CD4-positive, alpha-beta T cell treated with Interferon alpha-2 for 1 hour (primary cell): ENCODE data around the gene ZNF12.
"Not testable (repeated sequence)": the region's sequence is repeated elsewhere in the genome, so short reads cannot be mapped to it uniquely, and the experiment has no call there.

Source experiments
- DNase-seq, 2 donors: peaks; one replicate each; pipeline ENCODE4 v3.0.0-alpha.2; 2020 to 2022

The ZNF12 gene

GRCh38 chr7:6706666-6707407, at the start of gene ZNF12:
Gene ZNF12, minus strand, starts transcription at chr7:6706947. Its CDS starts 1,774 bp downstream, at chr7:6705173.
- peak; percentile 95 to 96 for DNase-seq

- DNase-seq: not testable (repeated sequence)
These were observed 47.2 kb upstream of the ZNF12 start, which contains the start of gene RSPH10B2 for GRCh38 chr7:6753964-6754363. Gene RSPH10B2, plus strand, starts transcription at chr7:6754103. Its CDS starts 3,575 bp downstream, at chr7:6757678.

GRCh38 chr7:6750173-6750572, 43.4 kb upstream of the ZNF12 start:
- DNase-seq: not testable (repeated sequence)

- DNase-seq: not testable (repeated sequence)
These were observed 42.6 kb upstream of the ZNF12 start for GRCh38 chr7:6749335-6749734.

- DNase-seq: not testable (repeated sequence)
These were observed 37.8 kb upstream of the ZNF12 start for GRCh38 chr7:6744410-6745100.

- DNase-seq: not testable (repeated sequence)
These were observed 31.7 kb upstream of the ZNF12 start for GRCh38 chr7:6738415-6738814.

- no peak for DNase-seq
These were observed 23.5 kb upstream of the ZNF12 start for GRCh38 chr7:6730343-6730633.

GRCh38 chr7:6729492-6730342, 23.0 kb upstream of the ZNF12 start:
- DNase-seq: peak; percentile 88

- DNase-seq: not testable (repeated sequence)
These were observed 22.2 kb upstream of the ZNF12 start for GRCh38 chr7:6728893-6729491.

GRCh38 chr7:6727663-6728062, 20.9 kb upstream of the ZNF12 start:
- DNase-seq: no peak

GRCh38 chr7:6726341-6726740, 19.6 kb upstream of the ZNF12 start:
- not testable (repeated sequence) for DNase-seq

- peak in 1 of 2 donors; percentile 30 for DNase-seq
These were observed 18.3 kb upstream of the ZNF12 start for GRCh38 chr7:6725003-6725402.

GRCh38 chr7:6724351-6724750, 17.6 kb upstream of the ZNF12 start:
- not testable (repeated sequence) for DNase-seq

GRCh38 chr7:6718124-6718523, 11.4 kb upstream of the ZNF12 start:
- no peak for DNase-seq

GRCh38 chr7:6715898-6716297, 9.2 kb upstream of the ZNF12 start:
- DNase-seq: not testable (repeated sequence)

GRCh38 chr7:6714360-6714759, 7.6 kb upstream of the ZNF12 start:
- DNase-seq: no peak

GRCh38 chr7:6709808-6710207, 3.1 kb upstream of the ZNF12 start:
- DNase-seq: no peak

GRCh38 chr7:6708304-6708703, 1.6 kb upstream of the ZNF12 start:
- no peak for DNase-seq

- peak; percentile 10 to 25 for DNase-seq
These were observed 635 bp downstream of the ZNF12 start for GRCh38 chr7:6705959-6706665.

- no peak for DNase-seq
These were observed 4.9 kb downstream of the ZNF12 start for GRCh38 chr7:6701860-6702259.

- no peak for DNase-seq
These were observed 6.0 kb downstream of the ZNF12 start for GRCh38 chr7:6700793-6701192.

- no peak for DNase-seq
These were observed 15.1 kb downstream of the ZNF12 start for GRCh38 chr7:6691609-6692106.
